ENCODE measurements around the gene PARP6.

PARP6 gene

GRCh38 chr15:72198356-72199204 is 73.8 kb downstream of the PARP6 start:
- no peak for DNase-seq

GRCh38 chr15:72197460-72198355 is 74.6 kb downstream of the PARP6 start, which contains the start of gene GRAMD2A:
Gene GRAMD2A (minus strand): TSS chr15:72197787.
- DNase-seq: peak; percentile 23

- no peak for DNase-seq
These were observed 75.3 kb downstream of the PARP6 start for GRCh38 chr15:72197041-72197459.

- no peak for DNase-seq
These were observed 75.8 kb downstream of the PARP6 start for GRCh38 chr15:72196409-72197040.

- no peak for DNase-seq
These were observed 77.2 kb downstream of the PARP6 start for GRCh38 chr15:72195101-72195511.

- no peak for DNase-seq
These were observed 78.4 kb downstream of the PARP6 start for GRCh38 chr15:72193836-72194396.

- DNase-seq: no peak
These were observed 79.9 kb downstream of the PARP6 start for GRCh38 chr15:72192416-72192815.
